Keratinocyte (primary cell): ENCODE measurements around the gene SNTG2.

Source experiments
- EZH2 ChIP-seq: IDR thresholded peaks from one replicate; pipeline ENCODE4 v1.6.1; 2012; ENCODE audit warnings: inconsistent platforms, mild to moderate bottlenecking, low read length, moderate library complexity
- TF ChIP-seq, protein P1 (sequence below), 3 experiments: IDR thresholded peaks in 1 of 3; conservative IDR thresholded peaks in 1 of 3; optimal IDR thresholded peaks in 1 of 3; 2 replicates in 2 of 3; 3 replicates in 1 of 3; pipeline versions ENCODE3 to v1.5.1; 2011; ENCODE audit warnings: low read length in 3 of 3, mild to moderate bottlenecking in 3 of 3, moderate library complexity in 2 of 3, control low read depth in 1 of 3, inconsistent platforms in 1 of 3; ENCODE audit not compliant: insufficient read depth in 2 of 3; ENCODE audit errors: extremely low read depth in 1 of 3

DNA sequence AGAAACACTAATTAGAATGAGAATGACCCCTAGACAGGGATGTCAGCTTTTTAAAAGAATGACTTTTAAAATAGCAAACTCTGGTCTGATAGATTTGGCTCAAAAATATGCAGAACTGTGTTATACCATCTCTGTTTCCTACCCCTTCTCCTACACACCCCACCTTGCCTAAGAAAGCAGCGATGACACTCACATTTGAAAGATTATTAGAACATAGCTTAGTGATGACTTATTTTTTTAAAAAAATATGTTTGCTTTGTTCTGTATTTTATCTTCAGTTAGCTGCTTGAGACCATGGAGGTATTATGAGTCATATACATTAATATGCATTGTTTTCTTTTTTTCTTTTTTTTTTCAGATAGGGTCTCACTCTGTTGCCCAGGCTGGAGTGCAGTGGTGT, 286.0 kb downstream of the SNTG2 start:
- TF ChIP-seq, protein P1, sequence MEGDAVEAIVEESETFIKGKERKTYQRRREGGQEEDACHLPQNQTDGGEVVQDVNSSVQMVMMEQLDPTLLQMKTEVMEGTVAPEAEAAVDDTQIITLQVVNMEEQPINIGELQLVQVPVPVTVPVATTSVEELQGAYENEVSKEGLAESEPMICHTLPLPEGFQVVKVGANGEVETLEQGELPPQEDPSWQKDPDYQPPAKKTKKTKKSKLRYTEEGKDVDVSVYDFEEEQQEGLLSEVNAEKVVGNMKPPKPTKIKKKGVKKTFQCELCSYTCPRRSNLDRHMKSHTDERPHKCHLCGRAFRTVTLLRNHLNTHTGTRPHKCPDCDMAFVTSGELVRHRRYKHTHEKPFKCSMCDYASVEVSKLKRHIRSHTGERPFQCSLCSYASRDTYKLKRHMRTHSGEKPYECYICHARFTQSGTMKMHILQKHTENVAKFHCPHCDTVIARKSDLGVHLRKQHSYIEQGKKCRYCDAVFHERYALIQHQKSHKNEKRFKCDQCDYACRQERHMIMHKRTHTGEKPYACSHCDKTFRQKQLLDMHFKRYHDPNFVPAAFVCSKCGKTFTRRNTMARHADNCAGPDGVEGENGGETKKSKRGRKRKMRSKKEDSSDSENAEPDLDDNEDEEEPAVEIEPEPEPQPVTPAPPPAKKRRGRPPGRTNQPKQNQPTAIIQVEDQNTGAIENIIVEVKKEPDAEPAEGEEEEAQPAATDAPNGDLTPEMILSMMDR (optimal IDR thresholded peaks at IDR 0.05 in 1 of 3, IDR thresholded peaks at IDR 0.05 in 1 of 3, conservative IDR thresholded peaks at IDR 0.05 in 1 of 3; ENCODE audit: extremely low read depth in 1 of 3, insufficient read depth in 2 of 3, low read length in 3 of 3), result no peak
- TF ChIP-seq EZH2, result no peak
